Mucosa of rectum (tissue), 2 donors: ENCODE measurements around the gene ACTR2.
"Not testable (repeated sequence)": the region's sequence is repeated elsewhere in the genome, so short reads cannot be mapped to it uniquely, and the experiment has no call there.

Experiments
- H3K27ac ChIP-seq, 2 donors: one replicate each; pipeline ENCODE4 v1.7.0; 2013; ENCODE audit warnings: inconsistent platforms in 2 of 2, low read depth in 2 of 2, low read length in 2 of 2
- H3K27me3 ChIP-seq, 2 donors: one replicate each; pipeline ENCODE4 v1.7.0; 2013; ENCODE audit warnings: low read length in 2 of 2; ENCODE audit not compliant: control insufficient read depth in 2 of 2, insufficient read depth in 2 of 2
- H3K36me3 ChIP-seq, 2 donors: one replicate each; pipeline ENCODE4 v1.7.0; 2013; ENCODE audit warnings: low read length in 2 of 2; ENCODE audit not compliant: control insufficient read depth in 2 of 2, insufficient read depth in 2 of 2
- H3K4me1 ChIP-seq, 2 donors: one replicate each; pipeline ENCODE4 v1.7.0; 2013; ENCODE audit warnings: low read length in 2 of 2, mild to moderate bottlenecking in 1 of 2; ENCODE audit not compliant: control insufficient read depth in 2 of 2, insufficient read depth in 2 of 2
- H3K4me3 ChIP-seq, 2 donors: one replicate each; pipeline ENCODE4 v1.7.0; 2013; ENCODE audit warnings: low read length in 2 of 2
- H3K9ac ChIP-seq, 2 donors: one replicate each; pipeline ENCODE4 v1.7.0; 2013; ENCODE audit warnings: low read length in 2 of 2, low read depth in 1 of 2, mild to moderate bottlenecking in 1 of 2
- H3K9me3 ChIP-seq, 2 donors: one replicate each; pipeline ENCODE4 v1.7.0; 2013; ENCODE audit warnings: low read length in 2 of 2; ENCODE audit not compliant: control insufficient read depth in 2 of 2
- donor health status: healthy.
- donor health status: Normal muscosa, but diverticular disease.

The ACTR2 gene

GRCh38 chr2:65199891-65200290 is 27.7 kb upstream of the ACTR2 start:
- H3K27ac ChIP-seq, result no peak overlapping the region
- no peaks in the 10 kb centered on the region for H3K36me3 ChIP-seq
- H3K9me3 ChIP-seq, result no peaks in the 10 kb centered on the region
- H3K27me3 ChIP-seq, result no peaks in the 10 kb centered on the region
- H3K9ac ChIP-seq, result no peak overlapping the region
- H3K4me1 ChIP-seq, result no peaks in the 10 kb centered on the region
- no peak overlapping the region for H3K4me3 ChIP-seq

GRCh38 chr2:65204461-65205210 is 23.0 kb upstream of the ACTR2 start:
- Histone ChIP-seq H3K27ac (peak overlapping the region in 1 of 2 donors; percentile 68), H3K4me3 (no peak overlapping the region), H3K9ac (peak overlapping the region in 1 of 2 donors; percentile 26), H3K27me3 (no peaks in the 10 kb centered on the region), H3K4me1 (no peaks in the 10 kb centered on the region), H3K9me3 (no peaks in the 10 kb centered on the region), H3K36me3 (no peaks in the 10 kb centered on the region)

GRCh38 chr2:65212115-65212514 is 15.5 kb upstream of the ACTR2 start:
- no peak overlapping the region for H3K27ac ChIP-seq
- H3K27me3 ChIP-seq, result no peaks in the 10 kb centered on the region
- H3K4me3 ChIP-seq, result no peak overlapping the region
- no peak overlapping the region for H3K9ac ChIP-seq
- H3K4me1 ChIP-seq, result peaks cover 0 to 3% of the 10 kb centered on the region in 2 donors
- no peaks in the 10 kb centered on the region for H3K36me3 ChIP-seq
- H3K9me3 ChIP-seq, result no peaks in the 10 kb centered on the region

GRCh38 chr2:65212619-65213018 is 15.0 kb upstream of the ACTR2 start:
- no peak overlapping the region for H3K27ac ChIP-seq
- no peak overlapping the region for H3K4me3 ChIP-seq
- H3K9me3 ChIP-seq, result no peaks in the 10 kb centered on the region
- no peaks in the 10 kb centered on the region for H3K36me3 ChIP-seq
- H3K9ac ChIP-seq, result no peak overlapping the region
- no peaks in the 10 kb centered on the region for H3K27me3 ChIP-seq
- H3K4me1 ChIP-seq, result peaks cover 0 to 3% of the 10 kb centered on the region in 2 donors

GRCh38 chr2:65213035-65213434 is 14.6 kb upstream of the ACTR2 start:
- no peaks in the 10 kb centered on the region for H3K9me3 ChIP-seq
- H3K9ac ChIP-seq, result no peak overlapping the region
- peaks cover 0 to 3% of the 10 kb centered on the region in 2 donors for H3K4me1 ChIP-seq
- H3K4me3 ChIP-seq, result no peak overlapping the region
- no peak overlapping the region for H3K27ac ChIP-seq
- H3K36me3 ChIP-seq, result no peaks in the 10 kb centered on the region
- H3K27me3 ChIP-seq, result no peaks in the 10 kb centered on the region

GRCh38 chr2:65214361-65214760 is 13.3 kb upstream of the ACTR2 start:
- Histone ChIP-seq H3K9ac (no peak overlapping the region), H3K4me3 (no peak overlapping the region), H3K27me3 (no peaks in the 10 kb centered on the region), H3K27ac (no peak overlapping the region), H3K4me1 (peaks cover 0 to 3% of the 10 kb centered on the region in 2 donors), H3K9me3 (no peaks in the 10 kb centered on the region), H3K36me3 (no peaks in the 10 kb centered on the region)

- Histone ChIP-seq H3K9ac (no peak overlapping the region), H3K27me3 (no peaks in the 10 kb centered on the region), H3K4me3 (no peak overlapping the region), H3K9me3 (no peaks in the 10 kb centered on the region), H3K27ac (no peak overlapping the region), H3K4me1 (peaks cover 0 to 3% of the 10 kb centered on the region in 2 donors), H3K36me3 (no peaks in the 10 kb centered on the region)
These were observed 12.8 kb upstream of the ACTR2 start for GRCh38 chr2:65214843-65215242.

- no peaks in the 10 kb centered on the region for H3K36me3 ChIP-seq
- H3K27ac ChIP-seq, result no peak overlapping the region
- H3K27me3 ChIP-seq, result no peaks in the 10 kb centered on the region
- no peaks in the 10 kb centered on the region for H3K9me3 ChIP-seq
- H3K9ac ChIP-seq, result no peak overlapping the region
- no peak overlapping the region for H3K4me3 ChIP-seq
- peaks cover 0 to 3% of the 10 kb centered on the region in 2 donors for H3K4me1 ChIP-seq
These were observed 11.7 kb upstream of the ACTR2 start for GRCh38 chr2:65215946-65216345.

GRCh38 chr2:65220432-65221131 is 7.0 kb upstream of the ACTR2 start:
- peaks cover 0 to 2% of the 10 kb centered on the region in 2 donors for H3K36me3 ChIP-seq
- H3K9ac ChIP-seq, result no peak overlapping the region
- H3K4me3 ChIP-seq, result no peak overlapping the region
- H3K27me3 ChIP-seq, result no peaks in the 10 kb centered on the region
- H3K27ac ChIP-seq, result no peak overlapping the region
- H3K4me1 ChIP-seq, result no peaks in the 10 kb centered on the region
- H3K9me3 ChIP-seq, result no peaks in the 10 kb centered on the region

GRCh38 chr2:65221275-65221674 is 6.4 kb upstream of the ACTR2 start:
- not testable (repeated sequence) for H3K36me3 ChIP-seq, H3K27ac ChIP-seq, H3K4me3 ChIP-seq, H3K9me3 ChIP-seq, H3K27me3 ChIP-seq, H3K4me1 ChIP-seq, H3K9ac ChIP-seq
